Gastroesophageal sphincter (tissue), 3 donors: ENCODE data around the gene ZNF580.

Experiments
- EP300 ChIP-seq: sonication (generic); formaldehyde crosslinking; IDR thresholded peaks from one replicate; pipeline ENCODE4 v1.6.1; 2017; ENCODE audit warnings: antibody characterized with exemption, mild to moderate bottlenecking
- POLR2A ChIP-seq, 2 donors: fragments of 450-650 bp; IDR thresholded peaks; one replicate each; pipeline ENCODE4 v1.6.1; 2017; ENCODE audit warnings: antibody characterized with exemption in 2 of 2, mild to moderate bottlenecking in 2 of 2, moderate library complexity in 1 of 2
- POLR2AphosphoS5 ChIP-seq: sonication (generic); formaldehyde crosslinking; IDR thresholded peaks from one replicate; pipeline ENCODE4 v1.6.1; 2017; ENCODE audit warnings: antibody characterized with exemption
- TF ChIP-seq, protein P1 (sequence below), 4 experiments: fragments of 200-600 bp in 2 of 4; fragments of 450-650 bp in 2 of 4; sonication (generic) in 1 of 4; IDR thresholded peaks; one replicate each; pipeline ENCODE4 v1.5.1; 2017 to 2019; ENCODE audit warnings: antibody characterized with exemption in 4 of 4, mild to moderate bottlenecking in 2 of 4, moderate library complexity in 2 of 4

DNA sequence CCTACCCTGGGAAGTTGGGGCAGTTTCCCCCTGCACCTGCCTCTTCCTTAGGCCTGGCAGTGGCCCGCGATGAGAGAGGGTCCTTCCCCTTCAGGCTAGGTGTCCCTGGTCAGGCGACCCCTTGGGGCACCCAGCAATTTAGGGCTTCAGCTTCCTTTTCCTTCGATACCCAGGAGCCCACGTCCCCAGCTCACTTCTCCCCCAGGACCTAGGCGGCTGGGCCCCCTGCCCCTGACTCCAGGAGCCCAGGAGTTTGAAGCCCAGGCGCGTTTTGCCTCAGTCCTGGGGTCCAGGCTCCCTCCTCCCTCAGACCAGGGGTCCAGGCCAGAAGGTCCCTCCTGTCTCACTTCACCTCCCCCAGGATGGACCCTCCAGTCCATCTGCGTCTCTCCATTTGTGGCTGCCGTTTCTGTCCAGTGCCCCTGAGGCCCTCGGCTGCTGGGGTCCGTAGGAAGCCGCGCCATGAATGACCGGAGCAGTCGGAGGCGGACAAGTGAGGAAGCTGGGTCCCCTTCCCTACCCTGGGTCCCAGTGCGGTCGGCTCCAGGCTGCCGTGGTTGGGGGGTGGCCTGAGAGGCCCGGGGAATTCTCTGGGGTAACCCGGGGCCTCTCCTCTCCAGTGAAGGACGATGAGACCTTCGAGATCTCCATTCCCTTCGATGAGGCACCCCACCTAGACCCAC lies 7.9 kb downstream of the ZNF580 start:
- TF ChIP-seq, protein P1, sequence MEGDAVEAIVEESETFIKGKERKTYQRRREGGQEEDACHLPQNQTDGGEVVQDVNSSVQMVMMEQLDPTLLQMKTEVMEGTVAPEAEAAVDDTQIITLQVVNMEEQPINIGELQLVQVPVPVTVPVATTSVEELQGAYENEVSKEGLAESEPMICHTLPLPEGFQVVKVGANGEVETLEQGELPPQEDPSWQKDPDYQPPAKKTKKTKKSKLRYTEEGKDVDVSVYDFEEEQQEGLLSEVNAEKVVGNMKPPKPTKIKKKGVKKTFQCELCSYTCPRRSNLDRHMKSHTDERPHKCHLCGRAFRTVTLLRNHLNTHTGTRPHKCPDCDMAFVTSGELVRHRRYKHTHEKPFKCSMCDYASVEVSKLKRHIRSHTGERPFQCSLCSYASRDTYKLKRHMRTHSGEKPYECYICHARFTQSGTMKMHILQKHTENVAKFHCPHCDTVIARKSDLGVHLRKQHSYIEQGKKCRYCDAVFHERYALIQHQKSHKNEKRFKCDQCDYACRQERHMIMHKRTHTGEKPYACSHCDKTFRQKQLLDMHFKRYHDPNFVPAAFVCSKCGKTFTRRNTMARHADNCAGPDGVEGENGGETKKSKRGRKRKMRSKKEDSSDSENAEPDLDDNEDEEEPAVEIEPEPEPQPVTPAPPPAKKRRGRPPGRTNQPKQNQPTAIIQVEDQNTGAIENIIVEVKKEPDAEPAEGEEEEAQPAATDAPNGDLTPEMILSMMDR (IDR thresholded peaks at IDR 0.05) = no peak
- TF ChIP-seq POLR2AphosphoS5 (no peak), POLR2A (IDR thresholded peaks at IDR 0.05) (peak in 1 of 2 donors; percentile 12), EP300 (no peak)
